NT2/D1 (cell line): ENCODE data around the gene LIME1.

Source experiments
- SUZ12 ChIP-seq: IDR thresholded peaks from 2 replicates; pipeline ENCODE4 v1.6.1; 2011; ENCODE audit not compliant: insufficient read length, insufficient read depth; ENCODE audit errors: extremely low read depth
- ZNF274 ChIP-seq: IDR thresholded peaks from 2 replicates; pipeline ENCODE4 v1.6.1; 2011; ENCODE audit warnings: mild to moderate bottlenecking, low read depth, low read length

DNA sequence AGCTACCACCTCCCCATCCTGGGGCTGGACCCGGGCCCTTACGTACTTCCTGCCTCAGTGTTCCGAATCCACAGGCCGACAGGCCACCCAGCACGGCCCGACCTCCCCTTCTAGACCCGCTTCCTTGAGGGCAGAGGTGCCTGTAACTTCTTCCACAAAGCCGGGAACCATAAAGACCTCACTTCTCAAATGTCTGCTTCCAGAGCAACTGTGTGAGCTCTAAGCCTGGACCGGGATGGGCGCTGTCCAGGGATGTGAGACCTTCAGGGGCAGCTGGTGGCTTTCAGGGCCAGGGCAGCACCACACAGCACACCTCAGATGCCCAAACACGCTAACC is 12.4 kb downstream of the LIME1 start:
- TF ChIP-seq SUZ12 (no peak), ZNF274 (no peak)
